Measurements from ENCODE around the gene RABL2B.
"Not testable (repeated sequence)": the region's sequence is repeated elsewhere in the genome, so short reads cannot be mapped to it uniquely, and the experiment has no call there.

RABL2B gene

DNA sequence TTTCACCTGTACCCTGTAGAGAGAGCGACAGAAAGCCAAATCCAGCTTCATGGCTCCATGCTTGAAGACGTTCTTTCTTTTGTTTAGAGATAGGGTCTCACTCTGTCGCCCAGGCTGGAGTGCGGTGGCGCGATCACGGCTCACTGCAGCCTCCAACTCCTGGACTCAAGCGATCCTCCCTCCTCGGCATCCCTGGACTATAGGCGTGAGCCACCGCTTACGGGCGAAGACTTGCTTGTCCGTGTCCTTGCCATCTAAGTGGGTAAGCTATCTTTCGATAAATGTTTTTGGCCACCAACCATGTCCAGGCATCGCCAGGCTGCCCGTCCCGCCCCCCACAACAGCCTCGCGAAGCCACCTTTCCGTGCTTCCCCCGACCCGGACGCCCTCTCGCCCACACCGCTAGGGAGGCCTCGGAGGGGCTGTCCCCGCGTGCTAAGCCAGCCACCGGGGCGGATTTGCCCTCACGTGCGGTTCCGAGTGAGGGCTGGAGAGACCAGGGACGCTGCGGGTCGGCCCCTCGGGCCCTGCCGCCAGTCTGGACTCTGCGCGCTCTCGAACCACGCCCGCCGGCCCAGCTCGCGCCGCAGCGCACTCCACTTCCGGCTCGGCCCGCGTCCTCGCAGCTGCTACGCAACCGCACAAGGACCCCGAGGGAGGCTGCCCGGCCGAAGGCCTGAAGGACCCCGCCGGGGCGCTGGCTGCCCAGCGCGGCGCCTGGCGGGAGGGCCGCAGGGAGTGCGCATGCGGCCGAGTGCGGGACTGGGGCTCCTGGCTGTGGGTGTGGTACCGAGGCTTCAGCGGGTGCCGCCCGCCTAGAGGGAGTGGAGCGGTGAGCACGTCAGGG, at the start of gene RABL2B:
TSS of gene RABL2B (minus strand) at position 604 of the 847 bp plus-strand sequence. CDS start 1,342 bp downstream, outside the sequence.
- intact Hi-C loops (cut with DNase I) = not testable (repeated sequence)
- peak; percentile 70 to 94 (median 89) for DNase-seq

DNA sequence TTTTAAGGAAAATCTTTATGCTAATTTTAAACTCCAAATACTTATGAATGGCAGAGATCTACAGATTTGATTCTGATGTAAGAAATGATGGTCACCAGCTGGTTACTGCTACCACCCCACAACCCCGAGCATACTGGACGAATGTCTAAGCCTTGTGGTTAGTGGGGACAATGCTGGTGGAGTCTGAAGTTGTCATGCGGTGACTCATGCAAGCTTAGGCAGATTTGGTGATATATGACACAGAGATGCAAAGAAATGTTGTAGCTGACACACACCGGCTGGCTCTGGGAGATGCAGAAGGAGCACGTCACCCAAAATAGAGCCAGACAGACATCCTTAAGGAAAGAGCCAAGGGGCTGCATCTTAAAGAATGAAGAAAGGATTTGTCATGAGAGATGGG, 3.5 kb upstream of the RABL2B start:
- DNase-seq = peak in 2 of 42 donors; percentile 10 to 53
- intact Hi-C loops (cut with DNase I) = not testable (repeated sequence)

DNA sequence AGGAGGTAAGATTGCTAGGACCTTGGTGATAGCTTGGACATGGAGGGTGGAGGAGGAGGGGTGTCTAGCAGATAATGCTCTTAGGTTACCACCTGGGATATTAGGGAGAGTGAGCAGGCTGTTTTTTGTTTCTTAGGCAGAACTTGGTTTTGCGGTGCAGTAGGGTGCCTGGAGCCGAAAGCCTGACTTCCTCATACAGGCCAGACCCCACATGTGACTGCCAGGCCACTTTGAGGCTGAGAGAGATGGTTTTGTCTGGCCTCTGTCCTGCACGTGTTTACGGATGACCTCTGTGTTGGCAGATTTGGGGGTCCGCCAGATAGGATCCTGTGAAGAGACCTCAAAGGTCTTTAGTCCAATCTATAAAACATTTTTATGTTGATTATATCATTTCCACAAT, 1.9 kb upstream of the RABL2B start:
- intact Hi-C loops (cut with DNase I) = not testable (repeated sequence)
- peak in 17 of 42 donors; percentile 1 to 50 (median 20) for DNase-seq

DNA sequence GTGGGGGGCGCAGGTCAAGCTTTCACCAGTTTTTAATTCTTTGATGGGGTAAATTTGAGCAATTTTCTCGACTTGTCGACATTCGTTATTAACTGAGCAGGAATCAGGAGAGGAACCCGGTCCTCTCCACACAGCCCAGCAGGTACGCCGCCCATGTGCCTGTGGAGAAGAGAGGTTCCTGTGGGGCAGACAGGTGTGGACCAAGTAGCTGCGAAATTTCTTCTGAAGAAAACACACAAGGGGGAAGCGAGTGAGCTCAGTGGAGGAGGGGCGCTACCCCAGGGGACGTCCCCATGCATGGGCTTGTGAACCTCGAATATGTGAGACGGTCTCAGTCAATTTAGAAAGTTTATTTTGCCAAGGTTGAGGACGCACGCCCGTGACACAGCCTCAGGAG, 442 bp upstream of the RABL2B start:
- intact Hi-C loops (cut with DNase I) = not testable (repeated sequence)
- DNase-seq = peak in 1 of 42 donors; percentile 42

DNA sequence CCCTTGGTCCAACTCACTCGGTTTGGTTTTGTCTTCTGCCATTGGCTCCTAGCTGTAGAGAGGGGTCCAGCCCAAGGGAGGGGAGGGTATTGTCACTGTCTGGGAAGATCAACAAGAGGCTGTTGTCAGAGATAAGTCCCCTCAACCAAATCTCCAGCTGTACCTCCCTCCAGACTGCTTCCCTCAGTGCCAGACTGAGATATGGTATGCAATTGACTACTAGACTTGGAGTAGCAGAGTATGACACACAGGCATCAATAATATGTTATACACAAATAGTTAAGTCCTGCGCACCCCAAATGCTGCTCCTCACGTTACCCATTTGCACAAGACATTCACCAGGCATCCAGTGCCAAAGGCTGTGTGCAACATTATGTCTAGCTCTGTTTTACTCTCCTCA, 1.2 kb downstream of the RABL2B start:
- intact Hi-C loops (cut with DNase I); DNase-seq: not testable (repeated sequence)

DNA sequence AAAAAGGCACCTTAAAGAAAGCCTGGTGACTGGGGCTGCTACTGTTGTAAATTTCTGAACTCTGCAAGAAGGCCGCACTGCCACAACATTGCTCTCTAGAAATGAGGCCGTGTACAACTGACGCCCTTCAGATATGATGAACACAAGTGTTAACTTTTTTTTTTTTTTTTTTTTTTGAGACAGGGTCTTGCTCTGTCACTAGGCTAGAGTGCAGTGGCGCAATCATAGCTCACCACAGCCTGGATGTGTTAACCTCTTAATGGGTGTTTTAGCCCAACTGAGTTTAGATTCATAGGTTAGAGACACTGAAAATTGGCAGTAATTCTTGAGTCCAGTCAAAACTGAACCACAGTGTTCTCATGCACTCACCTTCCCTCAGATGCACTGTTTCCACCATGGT, 3.2 kb downstream of the RABL2B start:
- DNase-seq; intact Hi-C loops (cut with DNase I): not testable (repeated sequence)

DNA sequence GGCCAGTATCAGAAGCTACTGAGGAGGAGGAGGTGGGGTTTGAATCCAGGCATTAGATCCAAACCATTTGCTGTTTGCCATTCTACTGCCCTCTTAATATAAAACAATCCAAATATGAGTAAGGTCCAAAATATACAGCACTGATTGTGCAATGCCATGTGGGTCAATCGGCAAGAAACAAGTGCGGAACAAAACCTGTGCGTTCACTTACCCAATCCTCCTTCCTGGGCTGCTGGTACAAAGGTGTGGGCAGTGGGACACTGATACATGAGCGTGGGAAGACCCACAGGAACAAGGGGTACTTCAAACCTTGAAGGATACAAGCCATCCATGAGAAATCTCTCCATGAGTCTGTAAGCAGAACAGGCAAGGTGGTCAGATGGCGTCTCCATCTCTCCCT, 5.8 kb downstream of the RABL2B start:
- intact Hi-C loops (cut with DNase I); DNase-seq: not testable (repeated sequence)

DNA sequence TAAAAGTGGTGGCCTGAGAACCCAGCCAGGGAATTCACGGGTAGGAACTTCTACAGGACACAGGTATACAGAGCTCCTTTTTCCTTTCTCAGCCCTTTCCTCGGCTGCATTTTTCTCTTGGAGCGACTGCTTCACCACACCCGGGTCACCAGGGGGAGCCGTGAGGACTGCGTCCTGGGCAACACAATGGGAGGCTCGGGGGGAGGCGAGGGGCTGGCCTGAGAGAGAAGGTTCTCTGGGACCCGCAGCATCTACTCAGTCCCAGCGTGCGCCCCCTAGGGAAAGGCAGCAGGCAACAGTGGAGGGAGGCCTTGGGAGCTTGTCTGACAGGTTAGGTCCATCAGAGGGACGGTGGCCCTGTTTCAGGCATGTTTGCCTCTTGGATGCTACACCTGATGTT, 8.3 kb downstream of the RABL2B start:
- DNase-seq = peak in 39 of 42 donors; percentile 5 to 60 (median 32)
- intact Hi-C loops (cut with DNase I) = not testable (repeated sequence)

DNA sequence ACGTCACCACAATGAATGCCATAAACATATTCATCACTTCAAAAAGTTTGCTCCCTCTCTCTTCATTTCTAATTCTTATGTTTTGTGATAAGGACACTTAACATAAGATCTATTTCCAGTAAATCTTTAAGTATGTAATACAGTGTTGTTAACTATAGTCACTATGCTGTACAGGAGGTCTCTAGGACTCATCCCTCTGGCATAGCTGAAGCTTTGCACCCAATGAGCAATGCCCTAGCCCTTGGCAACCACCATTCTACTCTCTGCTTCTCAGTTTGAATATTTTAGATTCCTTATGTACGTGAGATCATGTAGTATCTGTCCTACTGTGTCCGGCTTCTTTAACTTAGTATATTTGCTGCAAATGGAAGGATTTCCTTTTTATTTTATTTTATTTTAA, 19.1 kb downstream of the RABL2B start:
- intact Hi-C loops (cut with DNase I) = not testable (repeated sequence)

DNA sequence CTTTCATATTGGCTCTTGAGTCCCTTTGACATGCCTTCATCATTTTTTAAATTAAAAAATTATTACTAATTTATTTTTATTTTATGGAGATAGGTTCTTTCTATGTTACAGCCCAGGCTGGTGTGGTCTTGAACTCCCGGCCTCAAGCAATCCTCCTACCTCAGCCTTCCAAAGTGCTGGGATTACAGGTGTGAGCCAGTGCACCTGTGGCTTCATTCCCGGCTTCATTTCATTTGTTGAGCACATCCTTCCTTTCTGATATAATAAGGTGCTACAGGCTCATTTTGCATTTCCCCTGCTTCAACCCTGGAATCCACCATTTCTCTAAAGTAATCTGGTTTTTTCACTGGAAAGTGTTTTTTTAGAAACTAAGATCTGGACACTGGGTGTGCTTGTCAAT, 21.6 kb downstream of the RABL2B start:
- intact Hi-C loops (cut with DNase I); DNase-seq: not testable (repeated sequence)

More for the DNA sequence above, 19.1 kb downstream of the RABL2B start:
- DNase-seq = not testable (repeated sequence)

DNA sequence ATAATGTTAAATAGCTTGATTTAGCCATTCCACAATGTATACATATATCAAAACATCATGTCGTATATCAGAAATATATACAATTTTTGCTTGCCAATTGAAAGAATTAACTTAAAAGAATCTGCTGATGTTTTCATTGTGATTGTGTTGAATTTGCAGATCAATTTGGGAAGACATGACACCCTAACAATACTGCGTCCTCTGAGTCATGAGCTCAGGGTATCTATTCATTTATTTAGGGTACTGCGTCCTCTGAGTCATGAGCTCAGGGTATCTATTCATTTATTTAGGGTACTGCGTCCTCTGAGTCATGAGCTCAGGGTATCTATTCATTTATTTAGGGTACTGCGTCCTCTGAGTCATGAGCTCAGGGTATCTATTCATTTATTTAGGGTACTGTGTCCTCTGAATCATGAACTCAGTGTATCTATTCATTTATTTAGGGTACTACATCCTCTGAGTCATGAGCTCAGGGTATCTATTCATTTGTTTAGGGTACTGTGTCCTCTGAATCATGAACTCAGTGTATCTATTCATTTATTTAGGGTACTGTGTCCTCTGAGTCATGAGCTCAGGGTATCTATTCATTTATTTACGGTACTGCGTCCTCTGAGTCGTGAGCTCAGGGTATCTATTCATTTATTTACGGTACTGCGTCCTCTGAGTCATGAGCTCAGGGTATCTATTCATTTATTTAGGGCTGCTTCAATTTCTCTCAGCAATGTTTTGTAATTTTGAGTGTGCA, 23.7 kb downstream of the RABL2B start:
- DNase-seq; intact Hi-C loops (cut with DNase I): not testable (repeated sequence)

DNA sequence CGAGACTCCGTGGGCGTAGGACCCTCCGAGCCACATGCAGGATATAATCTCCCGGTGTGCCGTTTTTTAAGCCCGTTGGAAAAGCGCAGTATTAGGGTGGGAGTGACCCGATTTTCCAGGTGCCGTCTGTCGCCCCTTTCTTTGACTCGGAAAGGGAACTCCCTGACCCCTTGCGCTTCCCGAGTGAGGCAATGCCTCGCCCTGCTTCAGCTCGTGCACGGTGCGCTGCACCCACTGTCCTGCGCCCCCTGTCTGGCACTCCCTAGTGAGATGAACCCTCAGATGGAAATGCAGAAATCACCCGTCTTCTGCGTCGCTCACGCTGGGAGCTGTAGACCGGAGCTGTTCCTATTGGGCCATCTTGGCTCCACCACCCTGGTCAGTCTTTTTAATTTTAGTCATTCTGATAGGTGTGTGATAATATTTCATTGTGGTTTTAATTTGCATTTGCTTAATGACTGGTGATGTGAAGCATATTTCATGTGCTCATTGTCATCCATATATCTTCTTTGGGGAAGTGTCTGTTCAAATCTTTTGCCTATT, 26.4 kb downstream of the RABL2B start:
- peak in 41 of 42 donors; percentile 31 to 79 (median 61) for DNase-seq
- intact Hi-C loops (cut with DNase I) = not testable (repeated sequence)

DNA sequence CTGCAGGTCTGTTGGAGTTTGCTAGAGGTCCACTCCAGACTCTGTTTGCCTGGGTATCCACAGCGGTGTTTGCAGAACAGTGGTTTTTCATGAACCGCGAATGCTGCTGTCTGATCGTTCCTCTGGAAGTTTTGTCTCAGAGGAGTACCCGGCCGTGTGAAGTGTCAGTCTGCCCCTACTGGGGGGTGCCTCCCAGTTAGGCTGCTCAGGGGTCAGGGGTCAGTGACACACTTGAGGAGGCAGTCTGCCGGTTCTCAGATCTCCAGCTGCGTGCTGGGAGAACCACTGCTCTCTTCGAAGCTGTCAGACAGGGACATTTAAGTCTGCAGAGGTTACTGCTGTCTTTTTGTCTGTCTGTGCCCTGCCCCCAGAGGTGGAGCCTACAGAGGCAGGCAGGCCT, 27.0 kb downstream of the RABL2B start:
- intact Hi-C loops (cut with DNase I); DNase-seq: not testable (repeated sequence)

DNA sequence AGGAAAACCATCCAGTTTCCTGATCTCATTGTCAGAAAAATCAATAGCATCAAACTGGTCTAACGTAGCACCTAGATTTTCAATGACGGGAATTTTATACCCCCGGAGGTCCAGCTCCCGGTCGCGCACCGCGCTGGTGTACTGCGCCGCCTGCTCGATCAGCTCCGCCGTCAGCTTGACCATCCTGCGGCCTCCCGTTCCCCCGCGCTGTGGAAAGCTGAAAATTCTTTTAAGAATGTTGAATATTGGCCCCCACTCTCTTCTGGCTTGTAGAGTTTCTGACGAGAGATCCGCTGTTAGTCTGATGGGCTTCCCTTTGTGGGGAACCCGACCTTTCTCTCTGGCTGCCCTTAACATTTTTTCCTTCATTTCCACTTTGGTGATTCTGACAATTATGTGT, 28.2 kb downstream of the RABL2B start:
- intact Hi-C loops (cut with DNase I); DNase-seq: not testable (repeated sequence)

DNA sequence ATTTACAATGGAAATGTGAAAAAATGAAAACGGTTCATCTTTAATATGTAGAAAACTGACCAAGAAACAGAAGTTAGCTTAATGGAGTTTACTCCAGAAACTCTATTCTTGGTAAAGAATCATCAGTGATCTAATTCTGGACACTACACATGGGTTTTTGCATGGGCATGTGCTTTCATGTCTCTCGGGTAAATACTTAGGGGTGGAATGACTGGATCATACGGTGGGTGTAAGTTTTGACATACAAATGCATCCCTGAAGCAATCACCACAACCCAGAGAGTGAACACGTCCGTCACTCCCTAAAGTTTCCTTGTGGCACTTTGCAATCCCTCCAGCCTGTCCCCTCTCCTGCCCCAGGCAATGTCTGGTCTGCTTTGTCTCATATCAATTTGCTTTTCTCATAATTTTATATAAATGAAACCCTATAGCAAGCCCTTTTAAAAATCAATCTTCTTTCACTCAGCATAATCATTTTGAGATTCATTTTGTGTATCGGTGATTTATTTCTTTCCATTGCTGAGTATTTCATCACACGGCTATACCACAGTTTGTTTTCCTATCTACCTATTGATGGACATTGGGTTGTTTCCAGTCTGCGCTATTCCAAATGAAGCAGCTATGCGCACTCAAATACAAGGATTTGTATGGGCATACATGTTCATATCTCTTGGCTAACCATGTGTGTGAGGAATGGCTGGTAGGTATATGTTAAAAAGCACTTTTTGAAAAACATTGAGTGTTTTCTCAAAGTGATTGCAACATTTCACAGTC, 33.9 kb downstream of the RABL2B start:
- intact Hi-C loops (cut with DNase I); DNase-seq: not testable (repeated sequence)

DNA sequence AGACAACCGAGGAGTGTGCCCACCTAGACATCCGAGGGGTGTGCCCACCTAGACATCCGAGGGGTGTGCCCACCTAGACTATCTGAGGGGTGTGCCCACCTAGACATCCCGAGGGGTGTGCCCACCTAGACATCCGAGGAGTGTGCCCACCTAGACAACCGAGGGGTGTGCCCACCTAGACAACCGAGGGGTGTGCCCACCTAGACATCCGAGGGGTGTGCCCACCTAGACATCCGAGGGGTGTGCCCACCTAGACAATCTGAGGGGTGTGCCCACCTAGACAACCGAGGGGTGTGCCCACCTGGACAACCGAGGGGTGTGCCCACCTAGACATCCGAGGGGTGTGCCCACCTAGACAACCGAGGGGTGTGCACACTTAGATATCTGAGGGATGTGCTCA, 34.8 kb downstream of the RABL2B start:
- intact Hi-C loops (cut with DNase I); DNase-seq: not testable (repeated sequence)

DNA sequence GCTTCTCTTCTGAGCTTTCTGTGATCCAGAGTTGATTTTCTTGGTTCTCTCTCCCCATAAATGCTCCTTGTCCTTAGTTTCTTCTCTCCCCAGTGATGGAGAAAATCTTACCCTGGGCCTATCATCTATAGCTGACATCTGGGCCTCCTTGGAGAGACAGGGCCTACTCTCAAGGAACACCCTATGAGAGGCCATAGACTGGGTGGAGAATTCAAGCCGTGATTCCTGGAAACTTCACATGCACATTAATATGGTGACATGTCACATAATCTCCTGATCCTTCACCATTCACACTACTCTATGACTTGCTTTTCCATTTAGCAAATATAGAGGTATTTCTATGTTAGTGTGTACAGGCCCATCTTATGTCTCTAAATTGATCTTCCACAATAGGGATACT, 35.9 kb downstream of the RABL2B start:
- DNase-seq; intact Hi-C loops (cut with DNase I): not testable (repeated sequence)

DNA sequence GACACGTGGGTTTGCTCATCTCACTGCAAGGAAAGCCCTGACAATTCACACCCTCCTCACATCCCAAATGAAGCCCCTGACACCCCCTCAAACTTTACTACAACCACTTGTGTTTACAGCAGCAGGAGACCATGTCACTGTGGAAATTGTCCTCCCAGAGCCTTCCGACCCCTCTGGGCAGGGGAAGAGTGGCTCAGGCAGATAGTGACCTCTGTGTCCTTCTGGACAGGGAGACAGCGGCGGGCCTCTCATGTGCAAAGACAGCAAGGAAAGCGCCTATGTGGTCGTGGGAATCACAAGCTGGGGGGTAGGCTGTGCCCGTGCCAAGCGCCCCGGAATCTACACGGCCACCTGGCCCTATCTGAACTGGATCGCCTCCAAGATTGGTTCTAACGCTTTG, 39.0 kb downstream of the RABL2B start:
- DNase-seq; intact Hi-C loops (cut with DNase I): not testable (repeated sequence)

DNA sequence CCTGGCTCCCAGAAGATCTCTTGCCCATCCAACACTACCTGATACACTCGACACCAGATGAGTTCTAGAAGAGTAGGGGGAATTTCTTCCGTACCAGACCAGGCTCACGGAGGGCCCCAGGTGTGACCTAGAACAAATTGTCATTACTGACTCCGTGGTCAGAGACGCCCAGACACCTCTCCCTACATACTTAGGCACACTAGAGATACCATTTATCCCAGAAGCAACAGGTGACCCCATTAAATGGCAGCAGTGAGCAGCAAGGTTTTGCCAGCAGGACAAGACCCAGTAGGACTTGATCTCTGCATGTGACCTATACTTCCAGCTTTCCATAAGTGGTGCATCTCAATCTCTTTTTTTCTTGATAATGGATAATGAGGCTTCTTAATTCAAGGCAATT, 42.7 kb downstream of the RABL2B start:
- intact Hi-C loops (cut with DNase I); DNase-seq: not testable (repeated sequence)

Data from head of caudate nucleus (tissue), 42 donors.